Esophagus mucosa (tissue), 1 donor: Measurements from ENCODE around the gene SLC5A5. TPM values are rescaled to one million over a fixed set of nuclear protein-coding genes. Genes with fewer than 3 reads are reported as not detected.

Experiments used
- ATAC-seq: fragments of 200-7000 bp; cut with Tn5 transposase; one replicate; pipeline ENCODE4 v1.9.1; 2020
- total RNA-seq: library from RNA; stranded (reverse); gene quantifications from one replicate; pipeline ENCODE4 v1.2.4, GENCODE V29; 2023
- donor health status: DM: yes; HTN: yes; CAD: no.

The SLC5A5 gene
- total RNA-seq, 1 donor from 2014 or later = not detected

- peak; percentile 36 for ATAC-seq
Observed at GRCh38 chr19:17847538-17848366, 24.0 kb upstream of the SLC5A5 start, which contains the start of gene JAK3. Gene JAK3 (minus strand): TSS chr19:17847982. CDS start chr19:17844417, 3,565 bp downstream.

DNA sequence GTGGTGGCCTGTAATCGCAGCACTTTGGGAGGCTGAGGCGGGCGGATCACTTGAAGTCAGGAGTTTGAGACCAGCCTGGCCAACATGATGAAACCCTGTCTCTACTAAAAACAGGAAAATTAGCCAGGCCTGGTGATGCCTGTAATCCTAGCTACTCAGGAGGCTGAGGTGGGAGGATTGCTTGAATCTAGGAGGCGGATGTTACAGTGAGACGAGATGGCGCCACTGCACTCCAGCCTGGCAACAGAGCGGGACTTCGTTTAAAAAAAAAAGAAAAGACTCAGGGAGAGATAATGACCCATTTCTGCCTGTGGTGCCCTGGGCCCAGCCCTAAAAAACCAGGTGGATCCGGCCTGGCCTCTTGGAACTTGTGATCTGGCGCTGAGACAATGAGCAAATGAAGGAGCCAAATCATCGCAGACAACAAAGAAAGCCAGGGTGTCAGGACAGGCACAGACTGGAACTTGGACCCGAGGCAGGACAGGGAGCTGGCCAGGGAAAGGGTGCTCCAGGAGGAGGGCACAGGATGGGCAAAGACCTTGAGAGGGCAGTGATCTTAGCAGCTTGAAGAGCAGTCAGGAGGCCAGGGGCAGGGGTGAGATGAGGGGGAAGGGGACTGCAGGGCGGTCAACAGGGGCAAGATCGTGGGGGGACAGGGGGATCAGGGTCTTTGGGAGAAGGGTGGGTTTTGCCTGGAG is 23.0 kb upstream of the SLC5A5 start:
- ATAC-seq = peak; percentile 51

- no peak for ATAC-seq
Observed at GRCh38 chr19:17854061-17854460, 17.7 kb upstream of the SLC5A5 start.

DNA sequence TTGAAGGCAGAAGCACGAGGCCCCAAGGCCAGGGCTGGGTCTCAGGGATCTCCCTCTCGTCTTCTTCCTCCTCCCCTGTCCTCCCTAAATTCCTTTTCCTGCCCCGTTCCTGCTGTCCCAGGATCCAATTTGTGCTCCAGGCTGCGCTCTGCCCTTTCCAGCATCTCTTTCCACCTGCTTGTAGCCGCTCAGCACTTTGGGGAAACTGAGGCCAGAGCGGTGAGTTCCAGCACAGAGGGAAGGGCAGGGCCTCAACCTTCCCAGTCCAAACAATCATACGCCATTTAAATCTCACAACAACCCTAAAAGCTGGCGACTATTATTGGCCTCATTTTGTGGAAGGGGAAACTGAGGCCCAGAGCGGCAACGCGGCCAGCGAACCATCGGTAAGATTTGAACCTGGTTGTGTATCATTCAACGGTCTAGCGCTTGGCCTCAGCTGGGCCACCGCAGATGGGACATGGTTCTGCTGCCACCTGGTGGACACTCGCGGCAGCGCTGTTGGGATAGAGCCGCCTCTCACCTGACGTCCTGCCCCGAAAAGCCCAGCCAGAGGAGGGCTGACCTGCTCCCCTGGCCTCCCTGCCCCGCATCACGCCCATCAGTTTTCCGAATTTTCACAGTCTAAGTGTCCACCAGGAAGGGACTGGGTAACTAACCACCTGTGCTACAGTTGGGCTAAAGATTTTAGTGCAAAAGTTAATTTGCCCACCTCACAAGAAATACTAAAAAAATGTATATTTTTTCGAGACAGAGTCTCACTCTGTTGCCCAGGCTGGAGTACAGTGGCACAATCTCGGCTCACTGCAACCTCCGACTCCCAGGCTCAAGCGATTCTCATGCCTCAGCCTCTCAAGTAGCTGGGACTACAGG is 16.2 kb upstream of the SLC5A5 start:
- ATAC-seq = peak; percentile 69

- ATAC-seq = peak; percentile 92
Observed at GRCh38 chr19:17859533-17860330, 12.0 kb upstream of the SLC5A5 start, which contains the start of gene RPL18A. Gene RPL18A (plus strand): TSS chr19:17859910. CDS start chr19:17859957, 47 bp downstream.

DNA sequence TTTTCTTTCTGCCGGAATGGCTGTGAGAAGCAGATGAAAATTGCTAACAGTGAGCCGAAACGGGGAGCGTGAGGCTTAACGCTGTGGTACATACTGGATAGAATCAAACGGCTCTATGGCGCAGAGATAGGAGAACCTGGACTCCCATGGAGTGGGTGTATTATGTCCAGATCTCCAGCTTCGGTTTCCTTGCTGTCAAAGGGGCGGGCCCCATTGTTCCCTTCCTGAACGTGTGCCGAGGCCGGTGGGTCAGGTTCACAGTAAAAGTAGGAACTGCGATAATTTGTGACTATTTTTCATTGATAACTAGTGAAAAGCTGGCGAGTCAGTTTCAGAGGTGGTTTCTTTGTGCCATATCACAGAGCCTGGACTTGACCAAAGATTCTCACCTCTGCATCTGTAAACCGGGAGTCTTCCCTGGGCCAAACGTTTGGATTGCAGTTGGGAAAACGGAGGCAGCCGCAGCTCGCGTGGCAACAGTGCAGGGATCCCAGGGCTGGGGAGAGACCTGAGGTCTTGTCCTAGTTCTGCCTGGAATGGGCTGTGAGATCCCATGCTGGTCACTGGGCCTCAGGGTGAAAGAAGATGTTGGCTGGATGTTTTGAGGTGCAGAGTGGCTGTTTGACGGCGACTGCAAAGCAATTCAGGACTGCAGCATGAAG is 11.3 kb upstream of the SLC5A5 start:
- no peak for ATAC-seq

- no peak for ATAC-seq
Observed at GRCh38 chr19:17860993-17861360, 10.8 kb upstream of the SLC5A5 start.

- no peak for ATAC-seq
Observed at GRCh38 chr19:17861542-17862402, 10.0 kb upstream of the SLC5A5 start.

GRCh38 chr19:17862711-17863519 is 8.8 kb upstream of the SLC5A5 start:
- no peak for ATAC-seq

DNA sequence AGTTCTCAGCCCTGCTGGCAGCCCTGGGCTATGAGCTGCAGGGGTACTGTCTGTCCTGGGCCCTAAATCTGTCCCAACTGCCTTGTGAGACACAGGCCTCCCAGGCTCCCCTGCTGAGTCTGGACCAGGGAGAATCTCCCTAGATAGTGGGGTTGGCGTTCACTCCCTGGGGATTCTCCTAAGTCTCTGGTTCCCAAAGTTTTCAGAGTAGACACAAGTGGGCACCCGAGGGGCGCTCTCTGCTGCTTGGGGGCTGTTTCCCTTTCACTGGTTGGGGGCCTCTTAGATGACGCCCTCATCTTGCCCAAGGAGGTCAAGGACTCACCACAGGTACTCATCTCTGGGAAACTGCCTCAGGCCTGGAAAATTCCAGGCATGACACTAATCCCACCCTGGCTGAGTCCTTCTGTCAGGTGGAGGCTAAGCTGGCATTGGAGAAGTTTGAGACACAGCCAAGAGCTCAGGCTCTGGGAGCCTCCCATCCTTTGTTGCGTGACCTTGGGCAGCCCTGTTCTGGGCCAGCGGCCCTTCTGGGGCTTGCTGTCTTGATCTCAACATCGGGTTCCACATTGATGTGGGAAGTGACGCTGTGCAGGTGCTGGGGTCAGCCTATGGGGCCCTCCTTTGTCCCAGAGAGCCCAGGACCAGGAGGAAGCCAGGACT is 8.1 kb upstream of the SLC5A5 start:
- ATAC-seq = no peak

DNA sequence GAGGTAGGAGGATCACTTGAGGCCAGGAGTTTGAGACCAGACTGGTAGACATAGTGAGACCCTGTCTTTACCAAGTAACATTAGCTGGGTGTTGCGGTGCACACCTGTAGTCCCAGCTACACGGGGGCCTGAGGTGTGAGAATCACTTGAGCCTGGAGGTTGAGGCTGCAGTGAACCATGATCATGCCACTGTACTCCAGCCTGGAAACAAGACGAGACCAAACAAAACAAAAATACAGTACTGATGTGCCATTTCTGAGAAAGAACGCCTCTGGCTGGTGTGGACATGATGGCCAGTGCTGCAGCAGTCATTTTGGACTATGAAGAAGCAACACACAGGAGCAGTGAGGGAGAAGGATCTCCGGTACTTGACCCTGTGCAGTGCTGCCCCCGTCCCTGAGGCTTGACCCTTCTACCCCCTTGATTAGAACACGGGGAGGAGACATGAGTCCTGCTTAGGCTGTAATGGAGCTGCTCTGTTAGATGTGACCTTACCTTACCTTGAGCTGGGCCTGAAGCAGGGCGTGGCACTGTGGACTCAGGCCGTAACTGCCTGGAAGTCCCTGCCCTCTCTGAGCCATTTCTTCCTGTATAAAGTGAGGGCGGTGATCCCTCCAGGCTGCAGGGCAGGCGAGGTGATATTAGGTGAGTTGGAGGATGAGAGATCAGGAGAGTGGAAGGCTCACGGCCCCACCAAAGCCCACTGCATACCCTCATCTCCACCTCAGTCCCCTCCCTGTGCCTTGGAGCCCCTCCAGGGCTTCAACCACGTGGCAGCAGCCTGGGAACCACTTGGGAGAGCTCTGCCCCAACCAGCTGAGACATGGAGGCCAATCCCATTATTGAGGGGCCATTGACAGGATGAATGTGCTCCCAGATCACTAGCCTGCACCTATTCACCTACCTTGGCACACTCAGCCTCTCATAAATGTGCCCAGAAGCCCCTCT is 6.1 kb upstream of the SLC5A5 start:
- peak; percentile 77 for ATAC-seq

DNA sequence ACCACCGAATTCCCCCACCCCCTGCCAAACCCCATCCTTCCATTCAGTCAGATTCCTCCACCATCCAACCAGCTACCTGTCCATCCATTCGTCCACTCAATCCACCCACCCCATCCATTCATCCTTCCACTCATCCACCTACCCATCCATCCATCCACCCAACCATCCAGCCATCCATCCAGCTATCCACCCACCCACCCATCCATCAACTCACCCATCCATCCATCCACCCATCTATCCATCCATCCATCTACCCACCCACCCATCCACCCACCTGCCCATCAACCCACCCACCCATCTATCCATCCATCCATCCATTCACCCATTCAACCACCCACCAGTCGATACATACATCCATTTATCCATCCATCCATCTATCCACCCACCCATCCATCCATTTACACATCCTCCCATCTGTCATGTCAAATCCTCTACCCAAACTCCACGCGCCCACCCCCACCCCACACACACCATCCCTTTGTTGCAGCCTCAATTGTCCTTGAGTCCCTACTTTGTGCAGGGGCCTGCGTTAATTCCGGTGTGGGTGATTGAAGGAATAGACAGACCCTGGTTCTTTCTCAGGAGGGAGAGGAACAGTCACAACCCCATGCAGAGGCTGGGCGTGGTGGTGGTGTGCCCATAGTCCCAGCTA is 5.3 kb upstream of the SLC5A5 start:
- ATAC-seq = no peak

DNA sequence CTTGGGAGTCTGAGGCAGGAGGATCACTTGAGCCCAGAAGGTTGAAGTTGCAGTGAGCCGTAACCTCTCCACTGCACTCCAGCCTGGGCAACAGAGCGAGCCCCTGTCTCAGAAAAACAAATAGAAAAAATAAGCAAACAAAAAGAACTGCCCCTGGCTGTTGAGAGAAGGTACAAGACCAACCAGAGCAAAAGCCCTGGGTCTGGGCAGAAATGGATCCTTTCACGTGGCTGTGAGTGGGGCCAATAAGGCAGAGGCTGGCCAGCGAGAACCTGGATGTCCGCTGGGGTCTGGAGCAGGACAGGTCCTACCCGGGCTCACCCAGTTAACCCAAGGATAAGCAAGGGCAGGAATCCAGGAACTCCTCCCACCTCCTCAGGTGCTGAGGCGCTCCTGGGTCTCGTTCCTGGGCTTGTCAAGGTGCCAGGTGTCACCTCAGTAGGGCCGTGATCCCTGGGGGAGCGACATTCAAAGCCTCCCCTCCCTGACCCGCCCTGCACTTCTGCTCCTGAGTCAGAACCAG is 4.7 kb upstream of the SLC5A5 start:
- ATAC-seq = peak; percentile 1

GRCh38 chr19:17868669-17869068 is 3.1 kb upstream of the SLC5A5 start:
- ATAC-seq = no peak

- ATAC-seq = no peak
Observed at GRCh38 chr19:17869114-17869608, 2.6 kb upstream of the SLC5A5 start.

DNA sequence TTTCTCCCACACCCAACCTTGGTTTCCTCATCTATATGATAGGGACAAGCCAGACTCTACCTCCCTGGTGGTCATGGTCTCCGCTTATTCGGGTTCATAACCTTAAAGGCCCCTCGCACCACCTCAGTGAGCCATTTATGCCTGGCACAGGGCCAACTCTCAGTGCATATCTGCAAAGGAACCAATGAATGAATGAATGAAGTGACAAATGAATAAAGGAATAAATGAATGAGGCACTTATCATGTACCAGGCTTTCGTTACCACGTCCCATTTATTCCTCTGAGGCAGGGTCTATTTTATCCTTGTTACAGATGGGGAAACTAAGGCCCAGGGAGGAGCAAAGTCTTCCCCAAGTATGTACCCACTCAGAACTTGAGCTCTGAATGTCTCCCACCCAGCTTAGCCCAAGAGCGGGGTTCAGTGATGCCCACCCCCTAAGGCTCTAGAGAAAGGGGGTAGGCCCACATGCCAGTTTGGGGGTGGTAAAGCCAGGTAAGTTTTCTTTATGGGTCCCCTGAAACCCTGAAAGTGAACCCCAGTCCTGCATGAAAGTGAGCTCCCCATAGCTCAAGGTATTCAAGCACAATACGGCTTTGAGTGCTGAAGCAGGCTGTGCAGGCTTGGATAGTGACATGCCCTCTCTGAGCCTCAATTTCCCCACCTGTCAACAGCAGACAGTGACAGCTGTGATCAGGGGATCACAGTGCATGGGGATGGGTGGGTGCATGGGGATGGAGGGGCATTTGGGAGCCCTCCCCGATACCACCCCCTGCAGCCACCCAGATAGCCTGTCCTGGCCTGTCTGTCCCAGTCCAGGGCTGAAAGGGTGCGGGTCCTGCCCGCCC is 490 bp upstream of the SLC5A5 start:
- ATAC-seq = no peak
